Activated CD4-positive, alpha-beta T cell treated with anti-CD3 and anti-CD28 coated beads for 48 hours (primary cell): Measurements from ENCODE around the gene PIP5K1C.
A peak's percentile ranks its signal among the peaks of the same experiment; 100 is the strongest.
"Not testable (repeated sequence)": the region's sequence is repeated elsewhere in the genome, so short reads cannot be mapped to it uniquely, and the experiment has no call there.

Source experiments
- DNase-seq: peaks from one replicate; pipeline ENCODE4 v3.0.0-alpha.2; 2020

Gene PIP5K1C

DNA sequence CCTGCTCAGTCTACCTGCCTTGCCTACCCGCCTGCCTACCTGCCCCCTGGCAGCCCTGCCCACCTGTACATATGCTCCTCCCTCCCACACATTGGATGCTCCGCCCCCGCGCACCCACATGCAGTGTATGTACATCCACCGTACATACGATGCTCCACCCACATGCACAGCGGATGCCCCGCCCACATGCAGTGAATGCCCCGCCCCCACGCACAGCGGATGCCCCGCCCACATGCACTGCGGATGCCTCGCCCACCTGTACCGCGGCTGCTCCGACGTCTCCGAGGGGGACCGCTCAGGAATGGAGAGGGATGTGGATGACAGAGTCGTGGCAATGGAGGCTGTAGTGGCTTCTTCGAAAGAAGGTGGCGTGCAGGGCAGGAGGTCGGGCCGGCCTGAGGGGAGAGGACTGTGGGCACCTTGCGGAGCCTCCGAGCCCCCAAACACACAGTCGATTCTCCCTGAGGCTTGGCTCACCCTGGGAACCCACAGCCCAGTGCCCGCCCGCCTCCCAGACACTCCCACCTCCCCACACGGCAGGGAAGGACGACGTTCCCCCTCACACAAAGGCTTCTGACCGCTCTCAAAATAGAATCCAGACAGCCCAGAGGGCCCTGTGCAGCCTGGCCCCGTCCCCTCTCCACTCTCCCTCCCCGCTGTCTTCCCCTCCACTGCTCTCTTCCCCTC is 57.1 kb downstream of the PIP5K1C start:
- DNase-seq, result peak; percentile 56

DNA sequence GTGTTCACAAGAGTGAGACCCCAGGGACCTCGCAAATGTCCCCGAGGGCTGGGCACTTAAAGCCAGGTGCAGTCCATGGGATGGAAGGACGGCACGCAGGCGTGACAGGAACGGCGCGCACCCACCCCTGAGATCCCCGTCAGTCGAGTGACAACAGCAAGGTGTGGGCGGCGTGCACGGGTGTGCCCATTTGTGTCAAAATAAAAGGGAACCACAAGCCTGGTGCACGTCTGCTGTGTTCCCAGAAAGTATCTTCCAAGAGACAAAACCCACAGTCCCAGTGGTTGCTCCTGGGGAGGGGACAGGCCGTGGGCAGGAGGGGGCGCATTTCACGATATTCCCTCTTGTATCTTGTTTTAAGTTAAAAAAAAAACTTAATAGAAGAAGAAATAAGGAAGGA is 58.0 kb downstream of the PIP5K1C start:
- DNase-seq, result no peak

DNA sequence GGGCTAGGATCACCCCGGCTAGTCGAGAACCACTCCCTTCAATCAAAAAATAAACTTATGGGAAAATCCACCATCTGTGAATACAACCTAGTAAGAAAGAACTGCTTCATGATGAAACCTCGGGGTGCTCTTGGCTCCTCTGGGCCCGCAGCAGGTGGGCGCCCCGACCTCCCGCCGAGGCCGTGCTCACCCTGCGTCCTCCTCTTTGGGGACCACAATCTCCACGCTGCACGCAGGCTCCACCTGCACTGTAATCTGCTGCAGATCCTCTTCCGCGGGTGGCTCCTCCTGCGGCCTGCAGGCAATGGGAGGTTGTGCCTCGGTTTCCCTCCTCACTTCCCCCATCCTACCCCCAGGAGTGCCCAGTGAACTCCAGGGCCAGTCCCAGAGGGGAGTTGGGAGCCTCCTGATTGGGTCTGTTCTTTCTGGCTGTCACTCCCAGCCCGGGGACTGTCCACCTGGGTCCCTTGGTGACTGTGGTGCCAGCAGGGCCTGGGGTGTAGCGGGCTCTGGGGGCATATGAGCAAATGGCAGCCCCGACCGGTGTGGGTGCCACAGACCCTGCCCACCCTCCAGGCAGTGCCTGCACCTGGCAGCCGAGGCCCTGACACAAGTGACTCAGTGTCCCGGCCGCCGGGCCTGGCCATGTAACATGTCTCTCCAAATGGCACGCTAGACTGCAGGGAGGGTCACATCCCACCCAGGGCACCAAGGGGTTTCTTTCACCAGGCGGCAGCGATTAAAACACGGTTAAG is 58.6 kb downstream of the PIP5K1C start:
- DNase-seq, result no peak

DNA sequence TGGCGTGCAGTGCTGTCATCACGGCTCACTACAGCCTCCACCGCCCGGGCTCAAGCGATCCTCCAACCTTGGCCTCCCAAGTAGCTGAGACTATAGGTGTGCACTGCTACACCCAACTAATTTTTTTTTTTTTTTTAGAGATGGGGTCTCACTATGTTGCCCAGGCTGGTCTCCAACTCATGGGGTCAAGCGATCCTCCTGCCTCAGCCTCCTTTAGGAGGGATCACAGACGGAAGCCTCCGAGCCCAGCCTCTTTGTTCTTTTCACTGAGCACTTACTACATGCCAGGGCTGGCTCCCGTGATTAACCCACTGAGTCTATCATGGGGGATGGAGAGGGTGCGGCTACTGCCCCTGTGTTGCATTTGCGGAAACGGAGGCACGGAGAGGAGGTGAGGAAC is 60.8 kb downstream of the PIP5K1C start:
- no peak for DNase-seq

DNA sequence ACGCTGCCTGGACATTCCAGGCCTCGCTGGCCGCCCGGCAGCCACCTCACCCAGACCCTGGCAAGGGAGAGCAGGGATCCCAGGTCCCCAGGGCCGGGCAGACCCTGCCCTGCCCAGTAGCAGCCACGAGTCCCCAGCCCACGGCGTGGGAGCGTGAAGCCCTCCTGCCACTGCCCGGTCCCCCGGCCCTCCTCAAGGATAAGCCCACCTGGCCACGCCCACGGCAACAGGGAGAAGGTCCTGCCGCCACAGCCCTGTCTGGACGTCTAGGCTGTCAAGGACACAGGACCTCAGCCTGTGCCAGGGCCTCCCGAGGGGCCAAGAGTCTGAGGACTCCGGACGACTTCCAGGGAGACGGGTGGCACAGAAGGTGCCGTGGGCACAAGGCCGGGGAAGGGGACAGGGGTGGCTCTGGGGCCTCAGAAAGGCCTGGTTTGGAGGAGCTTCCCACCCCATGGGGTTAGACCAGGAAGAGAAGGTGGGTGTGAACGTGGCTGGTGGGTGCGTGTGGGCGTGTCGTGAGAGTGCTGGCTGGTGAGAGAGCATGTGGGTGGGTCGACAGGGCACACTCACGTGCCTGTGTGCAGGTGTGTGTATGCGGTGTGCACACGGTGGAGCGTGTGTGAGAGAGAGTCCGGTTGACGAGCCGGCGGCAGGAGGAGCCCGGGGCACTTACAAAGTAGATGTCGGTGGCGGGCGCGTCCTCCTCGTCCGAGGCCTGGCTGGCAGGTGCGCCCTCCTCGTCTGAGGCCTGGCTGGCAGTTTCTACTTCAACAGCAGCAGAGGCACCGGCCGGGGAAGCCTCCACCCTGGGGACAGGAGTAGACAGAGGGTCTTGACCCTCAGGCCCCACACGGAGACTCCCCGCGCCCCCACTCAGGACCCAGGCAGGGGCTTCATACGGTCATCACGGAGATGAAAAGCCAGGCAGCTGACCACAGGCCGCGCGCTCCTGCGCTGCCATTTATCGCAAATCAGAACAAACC is 61.8 kb downstream of the PIP5K1C start:
- no peak for DNase-seq

DNA sequence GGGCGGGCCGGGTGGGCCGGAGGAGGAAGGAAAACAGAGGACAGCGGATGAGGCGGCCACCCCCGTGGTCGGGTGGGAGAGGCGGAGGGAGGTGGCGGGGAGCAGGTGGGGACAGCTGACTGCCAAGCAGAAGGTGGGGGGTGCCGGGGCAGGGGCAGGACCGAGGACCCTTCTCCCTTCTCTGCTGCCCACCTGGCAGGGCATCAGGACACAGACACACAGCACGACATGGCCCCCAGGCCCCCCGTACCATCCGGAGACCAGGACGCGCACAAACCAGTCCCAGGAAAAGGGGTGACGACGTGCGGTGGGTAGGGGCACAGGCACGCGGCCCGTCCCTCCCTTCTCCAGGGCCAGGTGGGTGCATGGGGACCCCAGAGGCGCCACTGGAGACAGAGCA is 62.6 kb downstream of the PIP5K1C start:
- DNase-seq, result no peak

DNA sequence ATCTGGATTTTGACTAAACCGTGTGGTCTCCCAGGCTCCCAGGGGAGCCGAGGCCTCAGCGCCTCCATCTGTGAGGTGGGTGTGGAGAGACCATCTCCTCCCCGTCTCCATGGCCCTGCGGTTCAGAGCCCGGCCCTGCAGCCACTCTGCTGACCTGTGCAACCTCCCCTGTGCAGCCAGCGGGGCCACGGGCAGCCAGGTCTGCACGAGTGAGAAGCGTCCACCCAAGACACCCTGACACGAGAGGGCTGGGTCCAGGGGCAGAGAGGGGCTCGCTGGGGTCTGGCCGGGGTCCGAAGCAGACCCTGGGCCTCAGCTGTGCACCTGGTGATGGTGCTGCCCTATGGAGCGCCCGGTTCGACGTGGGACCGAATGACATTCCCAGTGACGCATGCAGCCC is 63.3 kb downstream of the PIP5K1C start:
- DNase-seq, result no peak

DNA sequence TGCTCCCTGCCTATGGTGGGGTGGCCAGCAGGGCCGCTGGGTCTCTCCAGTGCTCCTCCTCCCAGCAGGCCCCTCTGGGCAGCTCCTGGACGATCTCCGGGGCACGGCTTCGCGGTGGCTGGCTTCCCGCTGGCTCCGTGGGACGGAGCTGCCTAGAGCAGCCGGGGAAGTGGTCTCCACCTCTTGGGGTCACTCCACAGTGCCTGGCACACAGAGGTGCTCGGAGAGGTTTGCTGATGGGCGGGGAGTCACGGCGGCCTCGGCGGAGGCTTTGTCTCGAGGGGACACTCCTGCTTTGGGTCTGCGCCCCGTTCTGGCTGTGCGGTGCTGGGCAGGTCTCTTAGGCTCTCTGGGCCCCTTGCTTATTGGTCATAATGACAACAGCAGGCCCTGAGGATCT is 63.8 kb downstream of the PIP5K1C start:
- DNase-seq, result no peak

DNA sequence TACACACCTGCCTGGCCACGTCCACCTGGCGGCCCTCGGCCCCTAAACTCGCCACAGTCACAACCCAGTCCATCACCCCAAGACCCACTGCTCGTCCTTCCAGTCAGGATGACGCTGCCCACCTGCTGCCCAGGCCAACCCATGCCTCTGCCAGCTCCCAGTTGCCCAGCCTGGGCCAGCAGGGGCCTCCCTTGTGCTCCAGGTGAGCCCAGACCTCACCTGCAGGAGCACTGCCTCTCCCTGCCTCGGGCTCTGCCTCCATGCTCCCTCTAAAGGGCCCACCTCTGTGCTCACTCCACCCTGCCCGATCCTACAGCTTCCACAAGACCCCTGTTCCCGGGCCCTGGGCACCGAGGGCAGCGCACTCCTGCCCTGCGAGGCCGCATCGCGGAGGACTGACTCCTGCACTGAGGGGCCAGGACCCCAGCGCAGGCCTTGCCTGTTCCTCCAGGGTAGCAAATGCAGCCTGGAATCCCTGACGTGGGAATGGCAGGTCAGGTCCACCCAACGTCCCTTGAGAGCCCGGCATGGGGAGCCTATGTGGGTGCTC is 65.7 kb downstream of the PIP5K1C start:
- no peak for DNase-seq

DNA sequence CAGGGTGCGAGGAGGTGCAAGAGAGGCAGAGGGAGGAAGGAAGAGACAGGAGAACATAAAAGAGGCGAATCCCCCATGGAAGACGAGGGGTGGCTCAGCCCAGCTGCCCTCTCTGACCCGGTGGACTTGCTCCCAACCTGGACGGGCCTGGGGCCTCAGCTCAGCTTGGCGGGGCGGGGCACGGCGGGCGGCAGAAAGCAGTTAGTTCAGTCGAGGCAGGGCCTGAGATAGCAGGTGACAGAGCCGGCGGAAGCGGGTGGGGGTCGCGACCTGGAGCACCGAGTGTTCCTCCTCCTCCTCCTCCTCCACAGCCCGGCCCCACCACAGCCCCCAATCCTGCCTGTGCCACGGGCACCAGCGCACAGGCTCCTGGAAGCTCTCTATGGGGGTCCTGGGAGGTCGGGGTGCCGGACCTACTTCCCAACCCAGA is 66.7 kb downstream of the PIP5K1C start:
- DNase-seq, result no peak

DNA sequence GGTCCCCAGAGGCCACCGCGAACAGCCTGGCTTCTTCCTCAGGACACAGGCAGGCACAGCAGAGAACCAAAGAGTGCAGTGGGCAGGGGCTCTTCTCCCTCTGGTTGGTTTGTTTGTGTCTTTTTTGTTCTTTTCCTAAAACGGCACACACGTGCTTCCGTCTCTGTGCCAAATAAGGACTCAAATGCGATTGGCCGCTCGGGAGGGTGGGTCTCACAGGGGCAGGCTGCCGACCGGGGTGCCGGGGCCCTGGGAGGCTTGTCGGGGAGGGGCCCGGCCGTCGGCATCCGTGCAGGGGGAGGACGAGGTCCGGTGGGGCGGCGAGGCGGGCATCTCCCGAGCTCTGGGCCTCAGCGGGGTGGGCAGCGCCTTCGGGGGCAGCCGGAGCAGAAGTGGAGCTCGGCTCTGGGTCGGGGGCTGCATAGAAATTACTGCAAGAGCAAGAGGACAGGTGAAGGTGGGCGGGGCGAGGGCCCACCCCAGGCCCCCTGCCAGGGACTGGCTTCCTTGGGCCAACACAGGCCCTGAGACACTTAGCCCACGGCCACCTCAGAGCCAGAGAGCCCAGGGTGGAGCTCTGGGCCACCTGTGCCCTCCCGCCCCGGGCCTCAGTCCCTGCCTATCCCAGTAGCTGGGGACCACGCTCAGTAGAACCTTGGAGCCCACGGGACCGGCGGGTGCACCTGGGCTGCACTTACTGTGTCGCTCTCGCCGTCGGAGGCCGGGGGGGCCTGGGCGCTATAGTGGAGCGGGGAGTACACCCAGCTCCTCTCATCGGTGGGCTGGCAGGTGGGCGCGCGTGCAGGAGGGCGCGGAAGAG is 67.3 kb downstream of the PIP5K1C start:
- DNase-seq, result no peak

DNA sequence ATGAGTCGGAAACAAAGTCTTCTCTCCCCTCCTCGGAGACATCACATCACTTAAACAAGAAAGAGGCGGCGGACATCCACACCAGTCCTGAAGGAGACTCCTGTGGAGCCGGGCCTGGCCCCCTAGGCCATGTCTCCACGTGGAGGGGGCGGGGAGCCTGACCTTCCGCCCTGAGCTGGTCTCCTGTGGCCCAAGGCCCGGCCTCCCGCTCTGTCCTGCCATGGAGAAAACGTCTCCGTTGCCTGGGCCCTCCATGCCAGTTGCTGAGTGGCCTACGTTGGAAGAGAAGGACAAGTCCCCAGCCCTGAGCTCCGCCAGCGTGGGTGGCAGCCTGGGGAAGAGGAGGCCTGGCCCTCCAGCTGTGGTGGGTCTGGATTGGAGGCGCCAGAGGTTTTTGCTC is 68.2 kb downstream of the PIP5K1C start:
- DNase-seq, result no peak

DNA sequence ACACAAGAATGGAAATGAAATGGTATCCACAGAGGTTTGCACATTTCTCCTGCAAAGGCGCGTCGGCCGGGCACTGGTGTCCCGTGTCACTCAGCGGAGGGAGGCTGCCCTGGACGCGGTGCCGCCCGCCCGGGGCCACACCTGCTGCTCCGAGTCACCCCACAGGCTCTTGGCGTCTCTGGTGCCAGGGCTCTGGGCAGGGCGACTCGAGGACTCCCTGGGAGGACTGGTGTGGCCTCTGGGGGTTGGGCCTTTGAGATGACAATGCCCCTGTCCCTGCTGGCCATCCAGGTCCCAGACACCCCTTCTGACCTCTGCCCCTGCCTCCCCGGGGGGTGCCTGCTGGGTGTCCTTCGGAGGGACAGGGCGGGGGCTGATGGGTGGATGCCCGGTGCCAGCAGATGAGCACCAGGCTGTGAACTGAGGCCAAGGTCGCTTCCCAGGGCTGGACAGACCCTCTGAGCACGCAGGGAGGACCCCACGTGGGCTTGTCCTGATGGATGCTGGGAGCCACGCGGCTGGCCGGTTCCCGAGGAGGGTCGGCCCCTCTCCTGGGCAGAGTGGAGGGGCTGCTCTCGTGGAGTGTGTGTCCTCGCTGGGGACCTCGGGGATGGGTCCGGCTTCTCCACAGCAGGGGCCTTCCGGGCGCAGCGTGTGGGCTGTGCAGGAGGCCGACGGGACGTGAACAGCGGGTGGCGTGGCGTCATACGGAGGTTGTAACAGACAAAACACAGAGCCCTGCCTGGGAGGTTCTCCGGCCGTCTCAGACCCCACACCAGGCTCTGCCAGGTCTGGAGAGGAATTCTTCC is 69.0 kb downstream of the PIP5K1C start:
- DNase-seq, result no peak

DNA sequence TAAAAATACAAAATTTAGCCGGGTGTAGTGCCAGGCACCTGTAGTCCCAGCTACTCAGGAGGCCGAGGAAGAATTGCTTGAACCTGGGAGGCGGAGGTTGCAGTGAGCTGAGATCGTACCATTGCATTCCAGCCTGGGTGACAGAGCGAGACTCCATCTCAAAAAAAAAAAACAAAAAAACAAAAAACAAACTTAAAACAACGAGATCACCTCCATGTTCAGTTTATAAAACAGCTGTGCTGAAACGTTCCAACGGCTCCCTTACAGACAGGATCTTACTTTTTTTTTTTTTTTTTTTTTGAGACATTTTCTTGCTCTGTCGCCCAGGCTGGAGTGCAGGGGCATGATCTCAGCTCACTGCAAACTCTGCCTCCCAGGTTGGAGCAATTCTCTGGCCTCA is 71.5 kb downstream of the PIP5K1C start:
- not testable (repeated sequence) for DNase-seq

DNA sequence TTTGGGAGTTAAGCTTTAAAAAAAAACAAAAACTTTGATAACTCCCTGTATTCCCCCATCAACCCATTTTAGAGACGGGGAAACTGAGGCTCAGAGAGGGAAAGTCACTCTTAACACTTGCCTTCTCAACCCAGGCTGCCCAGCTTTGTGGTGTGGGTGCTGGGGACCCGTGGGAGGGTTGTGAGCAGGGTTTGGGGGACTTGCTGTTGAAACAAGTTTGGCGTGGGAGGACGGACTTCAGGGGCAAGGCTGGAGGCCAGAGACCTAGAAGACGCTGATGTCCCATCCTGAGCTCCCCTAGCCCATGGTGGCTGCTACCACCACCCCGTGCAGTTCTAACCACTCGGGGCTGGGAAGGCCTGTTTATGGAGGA is 72.9 kb downstream of the PIP5K1C start:
- DNase-seq, result no peak

DNA sequence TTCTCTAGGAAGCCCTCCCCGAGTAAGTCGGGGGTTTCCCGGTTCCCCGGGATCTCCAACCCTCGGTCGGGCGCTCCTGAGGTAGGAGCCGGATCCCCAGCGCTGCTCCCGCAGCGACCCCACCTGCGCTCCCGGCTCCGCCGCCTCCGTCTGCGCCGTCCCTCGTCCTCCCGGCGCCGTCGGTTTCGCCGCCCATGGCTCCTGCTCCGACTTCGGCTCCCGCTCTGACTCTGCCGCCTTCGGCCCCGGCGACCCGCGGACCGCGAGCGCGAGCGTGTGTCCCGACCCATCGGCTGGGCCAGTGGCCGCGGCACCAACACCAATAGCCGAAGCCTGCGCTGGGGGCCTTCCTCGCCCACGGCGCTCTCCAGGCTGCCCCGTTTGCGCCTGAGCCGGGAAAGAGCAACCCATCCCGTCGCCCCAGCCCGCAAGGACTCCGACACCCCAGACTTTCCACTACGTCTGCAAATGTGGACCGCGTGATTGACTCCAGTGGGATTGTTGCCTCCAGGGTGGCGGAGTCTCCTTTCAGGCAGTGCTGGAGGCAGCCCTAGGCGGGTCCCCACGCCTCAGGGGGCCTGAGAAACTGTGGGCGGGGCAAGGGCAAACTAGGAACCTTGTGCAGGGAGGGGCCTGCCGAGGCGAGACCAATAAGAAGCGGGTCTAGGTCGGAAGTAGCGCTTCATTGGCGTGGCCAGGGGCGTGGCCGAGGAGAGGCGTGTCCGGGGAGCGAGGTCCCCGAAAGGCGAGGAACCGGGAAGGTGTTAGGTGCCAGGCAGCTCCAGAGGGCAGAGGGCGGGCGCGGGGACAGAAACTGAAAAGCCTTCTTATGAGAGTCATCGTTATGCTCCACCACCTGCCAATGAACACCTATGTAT is 73.6 kb downstream of the PIP5K1C start, which contains the start of gene CACTIN:
CACTIN (minus strand) TSS at position 318 of the 878 bp plus-strand sequence; CDS start at position 290, 28 bp downstream.
- DNase-seq, result peak; percentile 100

DNA sequence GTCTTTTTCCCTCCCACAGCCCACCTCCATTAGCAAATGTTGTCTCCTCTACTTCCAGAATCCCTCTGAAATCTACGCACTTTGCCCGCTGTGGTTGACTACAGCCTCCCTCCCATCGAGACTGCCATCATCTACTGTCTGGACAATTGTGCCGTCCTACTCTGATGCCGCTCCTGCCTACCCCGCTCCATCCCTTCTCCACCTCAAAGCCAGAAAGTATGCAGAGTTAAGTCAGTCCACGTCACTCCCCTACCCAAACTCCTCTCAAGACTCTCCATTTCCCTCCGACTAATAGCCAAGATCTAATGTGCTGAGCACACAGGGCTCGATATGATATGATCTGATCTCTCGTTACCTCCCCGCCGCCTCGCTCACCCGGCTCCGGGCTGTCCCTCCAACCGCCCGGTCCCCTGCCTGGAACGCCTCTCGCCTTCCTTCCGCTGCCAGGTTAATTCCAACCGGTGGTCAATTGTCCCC is 74.2 kb downstream of the PIP5K1C start:
- DNase-seq, result peak; percentile 45

DNA sequence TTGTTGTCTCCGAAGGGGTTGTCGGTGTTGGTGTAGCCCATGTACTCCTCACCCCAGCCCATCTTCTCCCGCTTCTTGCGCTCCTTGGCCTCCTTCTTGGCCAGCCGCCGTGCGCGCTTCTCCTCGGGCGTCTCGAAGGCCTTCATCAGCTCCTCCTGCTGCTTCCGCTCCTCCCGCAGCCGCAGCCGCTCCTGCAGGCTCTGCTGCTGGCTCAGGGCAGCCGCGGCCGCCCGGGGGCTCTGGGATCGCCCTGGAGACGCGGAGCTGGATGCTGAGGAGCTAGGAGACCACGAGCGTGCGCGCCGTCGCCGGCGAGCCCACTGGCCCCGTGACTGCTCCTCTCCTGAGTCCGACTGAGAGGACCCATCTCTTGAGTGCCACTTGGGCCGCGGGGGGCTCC is 76.6 kb downstream of the PIP5K1C start:
- DNase-seq, result no peak

DNA sequence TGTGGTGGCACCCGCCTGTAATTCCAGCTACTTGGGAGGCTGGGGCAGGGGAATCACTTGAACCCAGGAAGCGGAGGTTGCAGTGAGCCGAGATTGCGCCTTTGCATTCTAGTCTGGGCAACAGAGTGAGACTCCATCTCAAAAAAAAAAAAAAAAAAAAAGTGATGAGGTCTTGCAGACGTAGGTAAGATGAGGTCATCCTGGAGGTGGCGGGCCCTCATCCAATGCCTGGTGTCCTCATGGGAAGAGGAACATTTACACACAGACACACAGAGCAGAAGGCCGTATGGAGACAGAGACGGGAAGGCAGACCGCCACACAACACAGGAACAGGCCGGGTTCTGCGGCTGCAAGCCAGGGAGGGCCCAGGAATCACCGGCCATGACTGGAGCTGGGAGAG is 78.0 kb downstream of the PIP5K1C start:
- no peak for DNase-seq

DNA sequence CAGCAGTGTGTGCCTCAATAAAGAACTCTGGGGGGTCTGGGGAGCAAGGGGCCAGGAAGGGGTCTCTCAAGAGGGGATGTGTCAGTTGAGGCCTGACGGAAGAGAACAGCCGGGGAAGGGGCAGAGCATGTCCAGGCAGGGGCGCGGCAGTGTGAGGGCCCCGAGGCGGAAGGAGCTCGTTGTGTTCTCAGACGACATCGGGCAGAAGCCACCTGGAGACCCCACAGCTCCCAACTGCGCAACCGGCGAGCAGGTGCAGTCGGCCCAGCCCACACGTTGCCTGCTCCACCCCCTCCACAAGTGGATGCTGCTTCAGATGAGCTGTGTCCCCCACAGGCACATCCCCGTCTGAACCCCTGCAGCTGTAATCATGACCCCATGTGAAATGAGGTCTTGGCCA is 78.6 kb downstream of the PIP5K1C start:
- no peak for DNase-seq
